ENCODE data around the gene CLSTN2.

- no peak for TF ChIP-seq CTCF (IDR thresholded peaks at IDR 0.05; ENCODE audit: low read length)
- no peak for TF ChIP-seq EZH2 (optimal IDR thresholded peaks at IDR 0.05; ENCODE audit: low read depth, low read length)
- TF ChIP-seq EZH2phosphoT487 (IDR thresholded peaks at IDR 0.05; ENCODE audit: low read length): no peak
Measured at GRCh38 chr3:140250010-140250855, 315.2 kb downstream of the CLSTN2 start.

Data from MM.1S (cell line).